ENCODE results near the gene LRRN1.
A peak's percentile ranks its signal among the peaks of the same experiment; 100 is the strongest.

LRRN1 gene

GRCh38 chr3:3799173-3800079, at the start of gene LRRN1:
LRRN1 (plus strand) TSS chr3:3799431; CDS start chr3:3844642, 45,211 bp downstream.
- Mint-ChIP-seq H3K9me3 (peaks cover 11% of the 10 kb centered on the region), H3K27me3 (peaks cover 62% of the 10 kb centered on the region), H3K4me3 (peak within 1 kb of the TSS; percentile 75), H3K4me1 (ENCODE audit: low read depth) (peaks cover 26% of the 10 kb centered on the region), H3K27ac (no peak within 1 kb of the TSS), H3K36me3 (ENCODE audit: low read depth) (no peaks in the 10 kb centered on the region)
- intact Hi-C loops (cut with micrococcal nuclease) = no loop called here

GRCh38 chr3:3753416-3753815, 45.8 kb upstream of the LRRN1 start:
- no peaks in the 10 kb centered on the region for H3K36me3 Mint-ChIP-seq (ENCODE audit: low read depth)
- H3K4me3 Mint-ChIP-seq = no peak overlapping the region
- H3K27me3 Mint-ChIP-seq = no peaks in the 10 kb centered on the region
- H3K9me3 Mint-ChIP-seq = no peaks in the 10 kb centered on the region
- H3K27ac Mint-ChIP-seq = no peak overlapping the region
- intact Hi-C loops (cut with micrococcal nuclease) = no loop called here
- no peaks in the 10 kb centered on the region for H3K4me1 Mint-ChIP-seq (ENCODE audit: low read depth)

GRCh38 chr3:3765661-3766060, 33.6 kb upstream of the LRRN1 start:
- no peaks in the 10 kb centered on the region for H3K4me1 Mint-ChIP-seq (ENCODE audit: low read depth)
- no peak overlapping the region for H3K4me3 Mint-ChIP-seq
- no peaks in the 10 kb centered on the region for H3K36me3 Mint-ChIP-seq (ENCODE audit: low read depth)
- intact Hi-C loops (cut with micrococcal nuclease) = no loop called here
- H3K9me3 Mint-ChIP-seq = no peaks in the 10 kb centered on the region
- no peaks in the 10 kb centered on the region for H3K27me3 Mint-ChIP-seq
- H3K27ac Mint-ChIP-seq = no peak overlapping the region

GRCh38 chr3:3766140-3766539, 33.1 kb upstream of the LRRN1 start:
- Mint-ChIP-seq H3K27me3 (no peaks in the 10 kb centered on the region), H3K9me3 (no peaks in the 10 kb centered on the region), H3K27ac (no peak overlapping the region), H3K4me1 (ENCODE audit: low read depth) (no peaks in the 10 kb centered on the region), H3K4me3 (no peak overlapping the region), H3K36me3 (ENCODE audit: low read depth) (no peaks in the 10 kb centered on the region)
- intact Hi-C loops (cut with micrococcal nuclease) = no loop called here

- H3K36me3 Mint-ChIP-seq (ENCODE audit: low read depth) = no peaks in the 10 kb centered on the region
Observed at GRCh38 chr3:3771094-3771493, 28.1 kb upstream of the LRRN1 start.

GRCh38 chr3:3771567-3771966, 27.7 kb upstream of the LRRN1 start:
- H3K4me1 Mint-ChIP-seq (ENCODE audit: low read depth) = no peaks in the 10 kb centered on the region
- no peak overlapping the region for H3K4me3 Mint-ChIP-seq
- no peaks in the 10 kb centered on the region for H3K27me3 Mint-ChIP-seq
- intact Hi-C loops (cut with micrococcal nuclease) = no loop called here
- no peak overlapping the region for H3K27ac Mint-ChIP-seq
- H3K9me3 Mint-ChIP-seq = peaks cover 31% of the 10 kb centered on the region
- H3K36me3 Mint-ChIP-seq (ENCODE audit: low read depth) = no peaks in the 10 kb centered on the region

More at GRCh38 chr3:3771094-3771493, 28.1 kb upstream of the LRRN1 start:
- no peak overlapping the region for H3K27ac Mint-ChIP-seq
- H3K9me3 Mint-ChIP-seq = peaks cover 26% of the 10 kb centered on the region
- no peak overlapping the region for H3K4me3 Mint-ChIP-seq
- no peaks in the 10 kb centered on the region for H3K4me1 Mint-ChIP-seq (ENCODE audit: low read depth)
- intact Hi-C loops (cut with micrococcal nuclease) = no loop called here
- no peaks in the 10 kb centered on the region for H3K27me3 Mint-ChIP-seq

- Mint-ChIP-seq H3K9me3 (peaks cover 33% of the 10 kb centered on the region), H3K27me3 (no peaks in the 10 kb centered on the region), H3K36me3 (ENCODE audit: low read depth) (no peaks in the 10 kb centered on the region), H3K4me3 (no peak overlapping the region), H3K4me1 (ENCODE audit: low read depth) (no peaks in the 10 kb centered on the region), H3K27ac (no peak overlapping the region)
- intact Hi-C loops (cut with micrococcal nuclease) = no loop called here
Observed at GRCh38 chr3:3772338-3772737, 26.9 kb upstream of the LRRN1 start.

GRCh38 chr3:3772920-3773319, 26.3 kb upstream of the LRRN1 start:
- no peaks in the 10 kb centered on the region for H3K36me3 Mint-ChIP-seq (ENCODE audit: low read depth)
- H3K4me3 Mint-ChIP-seq = no peak overlapping the region
- no peaks in the 10 kb centered on the region for H3K4me1 Mint-ChIP-seq (ENCODE audit: low read depth)
- intact Hi-C loops (cut with micrococcal nuclease) = no loop called here
- H3K27ac Mint-ChIP-seq = no peak overlapping the region
- no peaks in the 10 kb centered on the region for H3K27me3 Mint-ChIP-seq
- H3K9me3 Mint-ChIP-seq = peaks cover 33% of the 10 kb centered on the region

- no peaks in the 10 kb centered on the region for H3K4me1 Mint-ChIP-seq (ENCODE audit: low read depth)
- peaks cover 33% of the 10 kb centered on the region for H3K9me3 Mint-ChIP-seq
- no peaks in the 10 kb centered on the region for H3K36me3 Mint-ChIP-seq (ENCODE audit: low read depth)
- no peak overlapping the region for H3K4me3 Mint-ChIP-seq
- H3K27me3 Mint-ChIP-seq = no peaks in the 10 kb centered on the region
- H3K27ac Mint-ChIP-seq = no peak overlapping the region
- intact Hi-C loops (cut with micrococcal nuclease) = no loop called here
Observed at GRCh38 chr3:3776607-3777006, 22.6 kb upstream of the LRRN1 start.

GRCh38 chr3:3778216-3778615, 21.0 kb upstream of the LRRN1 start:
- H3K36me3 Mint-ChIP-seq (ENCODE audit: low read depth) = no peaks in the 10 kb centered on the region
- no peak overlapping the region for H3K27ac Mint-ChIP-seq
- no peaks in the 10 kb centered on the region for H3K4me1 Mint-ChIP-seq (ENCODE audit: low read depth)
- intact Hi-C loops (cut with micrococcal nuclease) = no loop called here
- H3K4me3 Mint-ChIP-seq = no peak overlapping the region
- no peaks in the 10 kb centered on the region for H3K27me3 Mint-ChIP-seq
- H3K9me3 Mint-ChIP-seq = peaks cover 33% of the 10 kb centered on the region

- Mint-ChIP-seq H3K9me3 (peaks cover 31% of the 10 kb centered on the region), H3K27ac (no peak overlapping the region), H3K36me3 (ENCODE audit: low read depth) (no peaks in the 10 kb centered on the region), H3K4me1 (ENCODE audit: low read depth) (no peaks in the 10 kb centered on the region), H3K27me3 (no peaks in the 10 kb centered on the region), H3K4me3 (no peak overlapping the region)
- intact Hi-C loops (cut with micrococcal nuclease) = no loop called here
Observed at GRCh38 chr3:3778641-3779270, 20.5 kb upstream of the LRRN1 start.

GRCh38 chr3:3782457-3782856, 16.8 kb upstream of the LRRN1 start:
- no peaks in the 10 kb centered on the region for H3K27me3 Mint-ChIP-seq
- H3K4me1 Mint-ChIP-seq (ENCODE audit: low read depth) = no peaks in the 10 kb centered on the region

GRCh38 chr3:3783210-3783609, 16.0 kb upstream of the LRRN1 start:
- Mint-ChIP-seq H3K4me3 (no peak overlapping the region), H3K9me3 (peaks cover 8% of the 10 kb centered on the region), H3K27me3 (no peaks in the 10 kb centered on the region), H3K27ac (no peak overlapping the region), H3K4me1 (ENCODE audit: low read depth) (no peaks in the 10 kb centered on the region), H3K36me3 (ENCODE audit: low read depth) (no peaks in the 10 kb centered on the region)
- intact Hi-C loops (cut with micrococcal nuclease) = no loop called here

More at GRCh38 chr3:3782457-3782856, 16.8 kb upstream of the LRRN1 start:
- Mint-ChIP-seq H3K27ac (no peak overlapping the region), H3K36me3 (ENCODE audit: low read depth) (no peaks in the 10 kb centered on the region), H3K4me3 (no peak overlapping the region), H3K9me3 (peaks cover 8% of the 10 kb centered on the region)
- intact Hi-C loops (cut with micrococcal nuclease) = no loop called here

GRCh38 chr3:3783696-3784095, 15.5 kb upstream of the LRRN1 start:
- Mint-ChIP-seq H3K9me3 (peaks cover 8% of the 10 kb centered on the region), H3K4me1 (ENCODE audit: low read depth) (no peaks in the 10 kb centered on the region), H3K36me3 (ENCODE audit: low read depth) (no peaks in the 10 kb centered on the region), H3K4me3 (no peak overlapping the region), H3K27ac (no peak overlapping the region), H3K27me3 (no peaks in the 10 kb centered on the region)
- intact Hi-C loops (cut with micrococcal nuclease) = no loop called here
